HG03064 (cell line): ENCODE data around the gene CAMK1.

Source experiments
- ATAC-seq: cut with Tn5 transposase; IDR thresholded peaks from one replicate; pipeline ENCODE4 v1.9.1; 2021; ENCODE audit warnings: low read depth; ENCODE audit not compliant: unreplicated experiment

The CAMK1 gene

DNA sequence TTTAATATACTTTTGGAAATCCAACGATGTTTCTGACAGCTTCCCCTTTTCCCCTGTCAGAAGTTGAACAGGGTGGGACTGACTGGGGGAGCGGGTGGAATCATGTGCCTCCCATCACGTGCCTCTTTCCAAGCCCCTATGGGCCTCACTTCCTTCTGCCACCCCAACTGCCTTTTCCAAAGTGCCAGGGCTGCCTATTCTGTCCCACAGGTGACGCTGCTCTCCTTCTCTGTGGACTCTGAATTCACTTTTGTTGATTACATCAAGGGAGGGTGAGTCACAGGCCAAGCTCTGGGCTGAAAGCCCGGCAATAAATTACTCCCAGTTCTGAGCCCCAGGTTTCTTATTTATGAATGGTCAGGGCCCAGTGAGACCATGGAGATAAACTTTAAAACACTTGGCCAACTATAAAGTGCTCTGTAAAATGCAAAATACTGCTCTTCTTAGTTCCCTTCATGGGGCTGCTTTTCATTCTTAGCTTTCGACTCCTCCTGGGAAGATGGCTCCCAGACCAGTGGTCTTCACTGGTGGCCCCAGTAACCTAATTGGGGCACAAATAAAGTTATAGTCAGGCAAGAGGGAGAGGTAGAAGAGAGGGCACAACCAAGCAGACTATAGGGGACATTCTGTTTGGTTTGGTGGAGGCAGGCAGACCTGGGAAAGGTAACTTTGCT, 53.8 kb downstream of the CAMK1 start:
- ATAC-seq: no peak

DNA sequence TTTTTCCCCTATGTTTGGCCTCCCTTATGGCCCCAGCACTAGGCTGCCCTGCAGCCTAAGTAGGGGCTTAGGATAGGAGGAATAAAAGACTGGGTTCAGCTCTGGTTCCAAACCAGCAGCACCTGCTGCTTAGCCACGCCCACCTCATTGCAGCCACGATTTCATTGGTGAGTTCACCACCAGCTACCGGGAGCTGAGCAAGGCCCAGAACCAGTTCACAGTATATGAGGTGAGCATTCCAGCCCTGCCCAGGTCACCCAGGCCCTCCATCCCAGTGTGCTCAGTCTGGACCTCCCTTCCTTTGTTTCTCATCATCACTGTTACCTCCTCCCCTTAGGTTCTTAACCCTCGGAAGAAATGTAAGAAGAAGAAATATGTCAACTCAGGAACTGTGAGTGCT, 54.6 kb downstream of the CAMK1 start:
- no peak for ATAC-seq

DNA sequence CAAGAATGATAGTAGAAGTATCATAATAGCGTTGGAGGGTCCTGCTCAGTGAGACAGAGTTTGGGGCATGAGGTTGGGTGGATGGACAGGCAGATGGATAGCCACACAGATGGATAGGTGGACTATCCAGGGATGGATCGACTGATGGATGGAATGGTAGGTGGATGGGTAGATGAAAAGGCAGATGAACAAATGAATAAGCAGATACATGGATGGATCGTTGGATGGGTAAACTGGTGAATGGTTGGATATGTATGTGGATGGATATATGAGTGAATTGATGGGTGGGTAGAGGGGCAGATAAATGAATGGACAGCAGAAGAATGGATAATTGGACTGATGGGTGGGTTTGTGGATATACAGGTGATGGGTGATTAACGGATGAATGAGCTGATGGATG, 56.6 kb downstream of the CAMK1 start:
- ATAC-seq: no peak

DNA sequence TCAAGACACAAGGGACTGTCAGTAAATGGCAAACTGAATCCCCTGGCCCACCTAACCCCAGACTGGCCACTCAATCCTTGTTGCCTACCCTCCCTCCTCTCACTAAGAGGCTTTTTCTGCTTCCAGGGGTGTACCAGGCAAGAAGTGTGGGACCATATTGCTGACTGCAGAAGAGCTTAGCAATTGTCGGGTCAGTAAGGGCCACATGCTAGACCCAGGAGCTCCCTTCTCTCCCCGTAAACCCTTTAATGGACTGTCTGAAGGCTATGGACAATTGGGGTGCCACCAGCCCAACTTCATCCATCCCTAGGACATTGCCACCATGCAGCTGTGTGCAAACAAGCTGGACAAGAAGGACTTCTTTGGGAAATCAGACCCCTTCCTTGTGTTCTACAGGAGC, 57.3 kb downstream of the CAMK1 start:
- no peak for ATAC-seq

DNA sequence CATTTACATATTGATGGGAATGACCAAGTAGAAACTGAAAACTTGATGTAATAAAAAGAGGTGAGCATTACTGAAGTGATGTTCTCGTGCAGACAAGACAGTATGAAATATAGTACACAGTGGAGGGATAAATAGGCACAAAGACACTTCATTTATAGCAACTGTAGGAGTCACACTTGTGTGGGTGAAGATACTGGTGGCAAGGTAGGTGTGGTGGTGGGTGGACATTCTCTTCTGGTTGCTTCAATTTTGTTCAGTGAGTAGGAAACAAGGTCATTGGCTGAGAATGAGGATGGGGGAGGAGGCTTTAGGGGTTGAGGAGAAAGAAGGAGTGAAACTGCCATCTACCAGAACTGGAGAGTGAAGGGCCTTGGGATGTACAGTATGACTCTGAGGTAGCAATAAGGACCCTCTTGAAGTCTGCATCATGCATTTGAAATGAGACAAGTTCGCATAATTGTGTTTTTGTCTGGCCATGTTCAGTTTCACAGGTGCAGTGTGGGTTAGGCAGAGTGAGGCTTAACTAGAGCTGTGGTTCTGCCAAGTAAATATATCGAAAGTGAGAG, 59.5 kb downstream of the CAMK1 start:
- no peak for ATAC-seq
